ENCODE data around the gene ZFYVE21.
"Not testable (repeated sequence)": the region's sequence is repeated elsewhere in the genome, so short reads cannot be mapped to it uniquely, and the experiment has no call there.

DNA sequence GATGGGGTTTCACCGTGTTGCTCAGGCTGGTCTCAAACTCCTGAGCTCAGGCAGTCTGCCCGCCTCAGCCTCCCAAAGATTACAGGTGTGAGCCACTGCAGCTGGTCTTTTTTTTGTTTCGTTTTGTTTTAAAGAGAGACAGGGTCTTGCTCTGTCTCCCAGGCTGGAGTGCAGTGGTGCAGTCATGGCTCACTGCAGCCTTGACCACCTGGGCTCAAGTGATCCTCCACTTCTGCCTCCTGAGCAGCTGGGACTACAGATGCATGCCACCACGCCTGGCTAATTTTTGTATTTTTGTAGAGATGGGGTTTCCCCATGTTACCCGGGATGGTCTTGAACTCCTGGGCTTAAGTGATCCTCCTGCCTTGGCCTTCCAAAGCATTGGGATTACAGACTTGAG is 24.0 kb upstream of the ZFYVE21 start:
- not testable (repeated sequence) for TF ChIP-seq CTCF (conservative IDR thresholded peaks at IDR 0.05 in 1 of 2, IDR thresholded peaks at IDR 0.05 in 1 of 2; ENCODE audit: low read depth in 1 of 2, low read length in 2 of 2); EZH2 (IDR thresholded peaks at IDR 0.05; ENCODE audit: low read length, missing control alignments)

Measured in fibroblast of lung (primary cell).